HCT116 (cell line): ENCODE measurements around the gene GGCT. TPM values are rescaled to one million over a fixed set of nuclear protein-coding genes. Genes with fewer than 3 reads are reported as not detected.

Experiments used
- ATAC-seq: fragments of 200-7000 bp; cut with Tn5 transposase; 2 replicates; pipeline ENCODE4 v1.9.1; 2020; ENCODE audit warnings: mild to moderate bottlenecking, moderate library complexity
- BruUV-seq: library from RNA; stranded (reverse); fragments of 400-500 nt; replicated peaks from 2 replicates; lab custom pipeline; 2021; lab: Mats Ljungman, UMichigan
- CTCF ChIA-PET: fragments of 300-600 bp; sonication (Branson Sonifier 250); formaldehyde crosslinking; loops from one replicate; lab custom pipeline; 2021; ENCODE audit warnings: antibody characterized with exemption; lab: Charles Lee
- POLR2A ChIA-PET: fragments of 300-600, 350-600 bp; sonication (Branson Sonifier 250); formaldehyde crosslinking; loops from one replicate; lab custom pipeline; 2021; ENCODE audit warnings: antibody characterized with exemption; lab: Charles Lee
- RAD21 ChIA-PET, 2 experiments: fragments of 300-600 bp; sonication (Branson Sonifier 250); formaldehyde crosslinking; loops; one replicate each; lab custom pipeline; 2023; ENCODE audit warnings: low total read pairs in 2 of 2; ENCODE audit not compliant: uncharacterized antibody in 2 of 2, unreplicated experiment in 2 of 2, low non-redundant PET in 1 of 2; lab: Charles Lee
- DNase-seq: peaks from one replicate; pipeline ENCODE4 v3.0.0-alpha.2; 2010; ENCODE audit warnings: low read depth, low spot score
- H2AFZ ChIP-seq: fragments of 200-600 bp; shearing (Covaris generic), sonication (generic); 2 replicates; pipeline ENCODE4 v1.6.1; 2017; ENCODE audit warnings: low read depth, mixed run types, mixed read lengths, antibody characterized with exemption, low read length; ENCODE audit not compliant: poor library complexity, severe bottlenecking
- H3K27ac ChIP-seq: 2 replicates; pipeline ENCODE4 v1.5.1; 2012; ENCODE audit warnings: low read depth, low read length
- H3K27me3 ChIP-seq: fragments of 200-600 bp; sonication (generic); 2 replicates; pipeline ENCODE4 v1.6.1; 2016; ENCODE audit warnings: mixed run types, low read length, mixed read lengths; ENCODE audit not compliant: insufficient read depth
- H3K36me3 ChIP-seq, 2 experiments: fragments of 200-500 bp in 1 of 2; fragments of 200-600 bp in 1 of 2; sonication (Bioruptor generic) in 1 of 2; sonication (generic) in 1 of 2; 2 replicates each; pipeline versions ENCODE4 v1.5.1 to v1.6.1; 2014 to 2016; ENCODE audit warnings: low read length in 2 of 2, inconsistent platforms in 1 of 2, mixed read lengths in 1 of 2, mixed run types in 1 of 2; ENCODE audit not compliant: insufficient read depth in 2 of 2, control insufficient read depth in 1 of 2
- H3K4me1 ChIP-seq, 2 experiments: fragments of 200-600 bp in 1 of 2; sonication (generic) in 1 of 2; 2 replicates each; pipeline versions ENCODE4 v1.5.1 to v1.6.1; 2012 to 2017; ENCODE audit warnings: low read length in 2 of 2, inconsistent platforms in 1 of 2, mild to moderate bottlenecking in 1 of 2, mixed read lengths in 1 of 2, mixed run types in 1 of 2, moderate library complexity in 1 of 2; ENCODE audit not compliant: insufficient read depth in 2 of 2, control insufficient read depth in 1 of 2
- H3K4me2 ChIP-seq: fragments of 200-600 bp; sonication (generic); 2 replicates; pipeline ENCODE4 v1.6.1; 2017; ENCODE audit warnings: mixed run types, low read length, mixed read lengths
- H3K4me3 ChIP-seq, 2 experiments: fragments of 200-600 bp in 1 of 2; sonication (generic) in 1 of 2; replicated peaks in 1 of 2; 2 replicates each; pipeline ENCODE4 v1.5.1; 2011 to 2016; ENCODE audit warnings: low read length in 2 of 2, control low read depth in 1 of 2, low read depth in 1 of 2, mild to moderate bottlenecking in 1 of 2, mixed read lengths in 1 of 2, mixed run types in 1 of 2
- H3K79me2 ChIP-seq: fragments of 200-600 bp; sonication (generic); 2 replicates; pipeline ENCODE4 v1.6.1; 2017; ENCODE audit warnings: mild to moderate bottlenecking, mixed run types, low read length, moderate library complexity, mixed read lengths; ENCODE audit not compliant: insufficient read depth
- H3K9ac ChIP-seq: fragments of 200-600 bp; sonication (generic); 2 replicates; pipeline ENCODE4 v1.6.1; 2016; ENCODE audit warnings: low read length, mixed read lengths
- H3K9me2 ChIP-seq: fragments of 200-600 bp; sonication (generic), shearing (Covaris generic); 2 replicates; pipeline ENCODE4 v1.6.1; 2017; ENCODE audit warnings: mixed run types, mild to moderate bottlenecking, moderate library complexity; ENCODE audit not compliant: insufficient read depth
- H3K9me3 ChIP-seq, 2 experiments: fragments of 200-500 bp in 1 of 2; fragments of 200-600 bp in 1 of 2; sonication (Bioruptor generic) in 1 of 2; sonication (generic) in 1 of 2; 2 replicates each; pipeline ENCODE4 v1.6.1; 2014 to 2017; ENCODE audit warnings: low read length in 2 of 2, mixed read lengths in 2 of 2, inconsistent platforms in 1 of 2, low read depth in 1 of 2, mild to moderate bottlenecking in 1 of 2, mixed run types in 1 of 2, moderate library complexity in 1 of 2; ENCODE audit not compliant: control insufficient read depth in 1 of 2, insufficient read depth in 1 of 2
- H4K20me1 ChIP-seq: fragments of 200-600 bp; sonication (generic), shearing (Covaris generic); 2 replicates; pipeline ENCODE4 v1.6.1; 2017; ENCODE audit warnings: mixed run types, mild to moderate bottlenecking, moderate library complexity; ENCODE audit not compliant: insufficient read depth
- CBX3 ChIP-seq: IDR thresholded peaks from 2 replicates; pipeline ENCODE4 v1.6.1; 2012; ENCODE audit warnings: low read depth
- CEBPB ChIP-seq: IDR thresholded peaks from 2 replicates; pipeline ENCODE4 v1.6.1; 2012; ENCODE audit warnings: low read depth
- ELF1 ChIP-seq: IDR thresholded peaks from 2 replicates; pipeline ENCODE4 v1.6.1; 2012; ENCODE audit warnings: low read depth, borderline replicate concordance
- EZH2phosphoT487 ChIP-seq: fragments of 200-600 bp; IDR thresholded peaks from 2 replicates; pipeline ENCODE4 v1.6.1; 2018; ENCODE audit warnings: antibody characterized with exemption, borderline replicate concordance
- POLR2A ChIP-seq: IDR thresholded peaks from 2 replicates; pipeline ENCODE4 v1.7.0; 2011; ENCODE audit warnings: borderline replicate concordance; ENCODE audit not compliant: insufficient read depth, insufficient read length; ENCODE audit errors: extremely low read depth
- POLR2AphosphoS5 ChIP-seq: IDR thresholded peaks from 2 replicates; pipeline ENCODE4 v1.6.1; 2011; ENCODE audit warnings: mild to moderate bottlenecking, low read depth, low read length, moderate library complexity
- SIN3A ChIP-seq: IDR thresholded peaks from 2 replicates; pipeline ENCODE4 v1.6.1; 2012; ENCODE audit warnings: low read depth
- TCF7L2 ChIP-seq: IDR thresholded peaks from 2 replicates; pipeline ENCODE4 v1.7.0; 2011; ENCODE audit warnings: borderline replicate concordance, inconsistent platforms; ENCODE audit not compliant: insufficient read depth, insufficient read length; ENCODE audit errors: extremely low read depth
- YY1 ChIP-seq: IDR thresholded peaks from 2 replicates; pipeline ENCODE4 v1.6.1; 2011; ENCODE audit warnings: low read length, low read depth, moderate library complexity, mild to moderate bottlenecking; ENCODE audit not compliant: insufficient replicate concordance; ENCODE audit errors: extremely low read depth
- ZNF274 ChIP-seq: fragments of 200-500 bp; sonication (Bioruptor generic); IDR thresholded peaks from 2 replicates; pipeline ENCODE4 v1.6.1; 2014; ENCODE audit warnings: mild to moderate bottlenecking, low read depth, low read length, inconsistent platforms
- intact Hi-C: fragments of 100-400 bp; cut with micrococcal nuclease; formaldehyde crosslinking; loops from 2 replicates; pipeline ENCODE4 v1.10.0; 2022
- total RNA-seq: library from RNA; stranded (reverse); gene quantifications from one replicate; pipeline ENCODE4 v1.2.1, GENCODE V29; 2021; ENCODE audit not compliant: unreplicated experiment
- TF ChIP-seq, protein P1 (sequence below): IDR thresholded peaks from 2 replicates; pipeline ENCODE4 v1.6.1; 2012; ENCODE audit warnings: low read depth
- TF ChIP-seq, protein P2 (sequence below): IDR thresholded peaks from 2 replicates; pipeline ENCODE4 v1.6.1; 2012
- TF ChIP-seq, protein P3 (sequence below): IDR thresholded peaks from 2 replicates; pipeline ENCODE4 v1.6.1; 2012

The GGCT gene
- total RNA-seq, 1 experiment from 2014 or later = 60.6 TPM

DNA sequence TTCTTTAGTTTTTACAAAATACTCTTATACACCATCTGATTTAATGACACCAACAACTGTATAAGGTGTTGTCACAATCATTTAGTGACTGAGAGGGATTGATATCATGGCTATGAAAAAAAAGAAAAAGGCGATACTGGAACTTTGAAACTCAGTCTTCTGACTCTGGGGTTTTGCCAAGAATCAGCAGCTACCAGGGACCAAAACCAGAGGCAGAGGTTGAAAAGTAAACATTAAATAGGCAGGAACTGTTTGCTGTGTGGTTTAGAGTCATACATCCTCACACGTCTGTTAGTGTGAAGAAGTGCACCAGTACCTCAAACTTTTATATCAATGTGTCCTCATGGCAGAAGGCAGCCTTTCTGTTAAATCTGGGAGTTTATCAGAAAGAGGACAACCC lies 19.9 kb upstream of the GGCT start:
- ChIA-PET RAD21 (no interaction called here), CTCF (no interaction called here), POLR2A (no interaction called here)
- Histone ChIP-seq H3K79me2 (no peaks in the 10 kb centered on the region), H3K27me3 (no peaks in the 10 kb centered on the region), H3K4me3 (no peak overlapping the region), H3K27ac (no peak overlapping the region), H2AFZ (no peak overlapping the region), H3K9ac (no peak overlapping the region), H3K9me3 (no peaks in the 10 kb centered on the region), H3K9me2 (no peaks in the 10 kb centered on the region), H3K4me2 (no peak overlapping the region), H3K36me3 (no peaks in the 10 kb centered on the region), H3K4me1 (no peaks in the 10 kb centered on the region), H4K20me1 (no peaks in the 10 kb centered on the region)
- ATAC-seq (no peak), DNase-seq (no peak)
- BruUV-seq = no TSS peak
- TF ChIP-seq TCF7L2 (no peak), ZNF274 (no peak), POLR2AphosphoS5 (no peak), CBX3 (no peak), YY1 (no peak), CEBPB (no peak), SIN3A (no peak), EZH2phosphoT487 (no peak), ELF1 (no peak), POLR2A (no peak)
- TF ChIP-seq, protein P1, sequence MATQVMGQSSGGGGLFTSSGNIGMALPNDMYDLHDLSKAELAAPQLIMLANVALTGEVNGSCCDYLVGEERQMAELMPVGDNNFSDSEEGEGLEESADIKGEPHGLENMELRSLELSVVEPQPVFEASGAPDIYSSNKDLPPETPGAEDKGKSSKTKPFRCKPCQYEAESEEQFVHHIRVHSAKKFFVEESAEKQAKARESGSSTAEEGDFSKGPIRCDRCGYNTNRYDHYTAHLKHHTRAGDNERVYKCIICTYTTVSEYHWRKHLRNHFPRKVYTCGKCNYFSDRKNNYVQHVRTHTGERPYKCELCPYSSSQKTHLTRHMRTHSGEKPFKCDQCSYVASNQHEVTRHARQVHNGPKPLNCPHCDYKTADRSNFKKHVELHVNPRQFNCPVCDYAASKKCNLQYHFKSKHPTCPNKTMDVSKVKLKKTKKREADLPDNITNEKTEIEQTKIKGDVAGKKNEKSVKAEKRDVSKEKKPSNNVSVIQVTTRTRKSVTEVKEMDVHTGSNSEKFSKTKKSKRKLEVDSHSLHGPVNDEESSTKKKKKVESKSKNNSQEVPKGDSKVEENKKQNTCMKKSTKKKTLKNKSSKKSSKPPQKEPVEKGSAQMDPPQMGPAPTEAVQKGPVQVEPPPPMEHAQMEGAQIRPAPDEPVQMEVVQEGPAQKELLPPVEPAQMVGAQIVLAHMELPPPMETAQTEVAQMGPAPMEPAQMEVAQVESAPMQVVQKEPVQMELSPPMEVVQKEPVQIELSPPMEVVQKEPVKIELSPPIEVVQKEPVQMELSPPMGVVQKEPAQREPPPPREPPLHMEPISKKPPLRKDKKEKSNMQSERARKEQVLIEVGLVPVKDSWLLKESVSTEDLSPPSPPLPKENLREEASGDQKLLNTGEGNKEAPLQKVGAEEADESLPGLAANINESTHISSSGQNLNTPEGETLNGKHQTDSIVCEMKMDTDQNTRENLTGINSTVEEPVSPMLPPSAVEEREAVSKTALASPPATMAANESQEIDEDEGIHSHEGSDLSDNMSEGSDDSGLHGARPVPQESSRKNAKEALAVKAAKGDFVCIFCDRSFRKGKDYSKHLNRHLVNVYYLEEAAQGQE = no peak
- TF ChIP-seq, protein P2, sequence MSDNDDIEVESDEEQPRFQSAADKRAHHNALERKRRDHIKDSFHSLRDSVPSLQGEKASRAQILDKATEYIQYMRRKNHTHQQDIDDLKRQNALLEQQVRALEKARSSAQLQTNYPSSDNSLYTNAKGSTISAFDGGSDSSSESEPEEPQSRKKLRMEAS = no peak
- TF ChIP-seq, protein P3, sequence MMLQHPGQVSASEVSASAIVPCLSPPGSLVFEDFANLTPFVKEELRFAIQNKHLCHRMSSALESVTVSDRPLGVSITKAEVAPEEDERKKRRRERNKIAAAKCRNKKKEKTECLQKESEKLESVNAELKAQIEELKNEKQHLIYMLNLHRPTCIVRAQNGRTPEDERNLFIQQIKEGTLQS = no peak
- intact Hi-C loops = no loop called here
